BJ (cell line): ENCODE results near the gene CDC26. TPM values are rescaled to one million over a fixed set of nuclear protein-coding genes. Genes with fewer than 3 reads are reported as not detected.
A peak's percentile ranks its signal among the peaks of the same experiment; 100 is the strongest.

Experiments used
- CTCF ChIA-PET: fragments of 350-600 bp; formaldehyde crosslinking; extraction: SDS; loops from one replicate; lab custom pipeline; 2021; ENCODE audit warnings: antibody characterized with exemption, inconsistent platforms; lab: Yijun Ruan, JAX
- POLR2A ChIA-PET: fragments of 300-600 bp; sonication (Branson Sonifier 250); formaldehyde crosslinking; extraction: SDS; loops from one replicate; lab custom pipeline; 2021; ENCODE audit warnings: antibody characterized with exemption; lab: Charles Lee
- DNase-seq: peaks from one replicate; pipeline ENCODE4 v3.0.0-alpha.2; 2011; ENCODE audit warnings: low read depth
- H3K27me3 ChIP-seq: 2 replicates; pipeline ENCODE4 v1.6.0; 2011; ENCODE audit warnings: low read length; ENCODE audit not compliant: control insufficient read depth, insufficient read depth
- H3K36me3 ChIP-seq: 2 replicates; pipeline ENCODE4 v1.5.1; 2011; ENCODE audit warnings: low read length; ENCODE audit not compliant: control insufficient read depth, insufficient read depth
- H3K4me3 ChIP-seq: 2 replicates; pipeline ENCODE4 v1.5.1; 2011; ENCODE audit warnings: low read depth, mild to moderate bottlenecking, control low read depth, low read length
- CTCF ChIP-seq: IDR thresholded peaks from 2 replicates; pipeline ENCODE4 v1.5.1; 2011; ENCODE audit warnings: low read depth, mild to moderate bottlenecking, control low read depth, inconsistent platforms, low read length, moderate library complexity; ENCODE audit not compliant: insufficient read depth
- polyA plus RNA-seq: library from polyadenylated mRNA; depleted of rRNA; stranded (reverse); fragments of >200 nt; gene quantifications from 2 replicates; pipeline ENCODE4 v1.2.3, GENCODE V29; 2011

Gene CDC26
- polyA plus RNA-seq, 1 experiment, result 11.1 TPM

DNA sequence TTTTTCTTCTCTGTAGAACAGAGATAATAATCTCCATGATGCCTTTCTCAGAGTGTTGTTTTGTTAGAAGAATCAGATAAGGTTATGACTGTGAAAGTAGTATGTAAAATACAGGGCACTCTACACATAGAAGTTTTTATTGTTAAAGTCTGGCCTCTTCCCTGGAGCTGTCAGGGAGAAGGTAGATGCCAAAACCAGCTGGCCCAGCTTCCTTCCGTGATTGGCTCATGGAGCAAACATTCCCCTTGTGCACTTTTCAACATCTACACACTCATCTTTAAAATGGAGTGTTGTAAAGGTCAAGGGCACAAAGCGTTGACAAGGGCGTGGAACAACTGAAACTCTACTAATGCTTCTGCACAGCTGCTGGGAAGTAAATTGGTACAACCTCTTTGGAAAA, 35.2 kb upstream of the CDC26 start:
- no peaks in the 10 kb centered on the region for H3K36me3 ChIP-seq
- TF ChIP-seq CTCF, result no peak
- no peaks in the 10 kb centered on the region for H3K27me3 ChIP-seq
- ChIA-PET CTCF (interaction anchor here (0.5 to 7.6 kb wide), 7 partner anchors 12 to 100 kb away, joined by 3 to 74 read pairs (median 3); partner anchors contain the start of genes ALAD, C9orf43 and POLE3), POLR2A (no interaction called here)
- no peak for DNase-seq
- no peak overlapping the region for H3K4me3 ChIP-seq

DNA sequence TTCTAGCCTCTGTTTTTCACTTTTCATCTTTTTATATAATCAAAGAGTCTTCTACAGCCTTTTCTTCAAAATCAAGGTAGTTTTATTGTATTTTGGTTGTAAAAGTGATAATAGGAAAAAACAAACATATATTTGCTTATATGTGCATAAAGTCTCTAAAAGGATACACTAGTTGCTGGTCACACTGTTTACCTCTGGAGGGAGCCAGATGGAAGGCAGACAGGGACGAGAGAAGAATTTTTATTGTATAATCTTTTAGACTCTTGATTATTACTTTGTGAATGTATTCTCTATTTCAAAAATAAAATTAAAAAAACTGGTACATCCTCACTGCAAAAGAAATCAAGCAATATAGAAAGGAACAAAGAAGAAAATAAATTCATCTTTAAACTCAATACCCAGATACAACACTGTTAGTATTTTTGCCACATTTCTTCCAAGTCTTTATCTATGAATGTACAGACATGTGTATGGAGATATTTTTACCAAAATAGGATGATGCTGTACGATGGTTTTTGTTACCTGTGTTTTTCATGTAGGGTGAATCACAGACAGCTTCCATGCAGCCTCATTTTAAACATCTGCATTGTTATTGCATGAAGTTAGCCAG, 33.9 kb upstream of the CDC26 start:
- peak; percentile 74 for TF ChIP-seq CTCF
- Histone ChIP-seq H3K36me3 (no peaks in the 10 kb centered on the region), H3K27me3 (0 out of 2 replicates have a peak, but pooled peaks cover 1% of the 10 kb centered on the region), H3K4me3 (no peak overlapping the region)
- ChIA-PET POLR2A (no interaction called here), CTCF (interaction anchor here (0.7 to 7.6 kb wide), 12 partner anchors 8 to 279 kb away, joined by 3 to 74 read pairs (median 4); partner anchors contain the start of genes ALAD, C9orf43, CDC26 and POLE3)
- no peak for DNase-seq

DNA sequence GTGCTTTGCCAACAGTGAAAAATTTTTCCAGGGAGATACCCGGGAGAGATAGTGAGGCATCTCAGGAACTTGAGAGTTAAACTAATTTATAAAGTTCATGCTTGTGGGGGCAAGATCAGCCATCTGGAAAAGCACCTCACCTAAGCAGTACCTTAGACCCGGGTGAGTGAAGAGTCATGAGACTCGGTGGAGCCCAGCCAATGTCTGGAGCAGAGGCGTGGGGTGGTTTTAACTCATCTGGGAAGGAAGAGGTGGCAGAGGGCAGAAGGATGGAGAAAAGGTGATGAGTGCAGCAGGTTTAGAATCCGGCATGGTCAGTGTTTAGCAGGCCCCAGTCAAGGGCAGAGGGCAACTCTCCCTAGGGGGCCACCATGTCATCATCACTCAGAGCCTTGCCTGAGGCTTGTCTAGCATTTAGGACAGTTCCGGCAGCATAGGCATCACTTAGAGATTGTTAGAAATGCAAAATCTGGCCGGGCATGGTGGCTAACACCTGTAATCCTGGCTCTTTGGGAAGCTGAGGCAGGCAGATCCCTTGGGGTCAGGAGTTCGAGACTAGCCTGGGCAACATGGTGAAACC, 32.1 kb upstream of the CDC26 start:
- H3K36me3 ChIP-seq, result no peaks in the 10 kb centered on the region
- H3K4me3 ChIP-seq, result no peak overlapping the region
- ChIA-PET CTCF (interaction anchor here (1.4 to 7.6 kb wide), 4 partner anchors 11 to 275 kb away, joined by 4 to 74 read pairs (median 6); partner anchors contain the start of gene ALAD), POLR2A (no interaction called here)
- H3K27me3 ChIP-seq, result peaks cover 2% of the 10 kb centered on the region; the same call in 1 of the 2 replicates
- TF ChIP-seq CTCF, result no peak
- DNase-seq, result no peak

- Histone ChIP-seq H3K27me3 (peaks cover 2% of the 10 kb centered on the region; the same call in 1 of the 2 replicates), H3K4me3 (no peak overlapping the region), H3K36me3 (no peaks in the 10 kb centered on the region)
- no peak for TF ChIP-seq CTCF
- DNase-seq, result no peak
- CTCF ChIA-PET, result no interaction called here
- POLR2A ChIA-PET, result no interaction called here
Measured at GRCh38 chr9:113306566-113306965, 31.2 kb upstream of the CDC26 start.

- H3K4me3 ChIP-seq, result no peak within 1 kb of the TSS
- no peak for DNase-seq
- ChIA-PET POLR2A (no interaction called here), CTCF (interaction anchor here (0.9 kb wide), 1 partner anchor 103 kb away, joined by 3 read pairs; no protein-coding TSS in a partner anchor)
- peaks cover 4% of the 10 kb centered on the region for H3K27me3 ChIP-seq
- TF ChIP-seq CTCF, result no peak
- no peaks in the 10 kb centered on the region for H3K36me3 ChIP-seq
Measured at GRCh38 chr9:113302792-113303418, 27.5 kb upstream of the CDC26 start, which contains the start of gene RNF183. TSS of gene RNF183 (minus strand) at chr9:113303376. CDS start at chr9:113298184, 5,192 bp downstream.
